Endothelial cell of hepatic sinusoid (primary cell): ENCODE measurements around the gene DDAH2.

Source experiments
- in situ Hi-C: cut with HindIII; loops from 2 replicates; pipeline ENCODE4 v1.10.0; 2017; ENCODE audit warnings: low sequenced_read_pairs

DDAH2 gene

GRCh38 chr6:31734247-31734820 is 5.2 kb upstream of the DDAH2 start:
- in situ Hi-C loops: loop anchor here (5.0 kb wide), 1 partner anchor 42 kb away; no protein-coding TSS in a partner anchor

- in situ Hi-C loops: loop anchor here (5.0 kb wide), 1 partner anchor 41 kb away; no protein-coding TSS in a partner anchor
Measured at GRCh38 chr6:31733734-31734133, 4.6 kb upstream of the DDAH2 start.

DNA sequence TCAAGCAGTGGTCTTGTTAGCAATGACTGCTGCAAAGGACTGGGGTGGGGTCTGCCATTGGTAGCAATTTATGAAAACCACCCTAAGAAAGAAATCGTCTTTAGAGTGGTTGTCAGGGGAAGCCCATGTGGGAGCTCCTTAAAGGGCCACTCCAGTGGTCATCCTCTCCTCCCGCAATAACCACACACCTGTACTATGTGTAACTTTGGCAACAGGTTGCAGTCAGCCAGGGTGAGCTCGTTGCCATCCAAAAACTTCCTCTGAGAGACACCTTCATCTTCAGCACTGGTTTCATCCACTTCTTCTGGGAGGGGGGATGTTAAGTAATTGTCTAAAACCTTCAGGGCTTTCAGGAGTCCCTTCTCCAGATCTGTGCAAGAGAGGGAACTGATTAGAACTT is 2.9 kb upstream of the DDAH2 start:
- in situ Hi-C loops: loop anchor here (5.0 kb wide), 1 partner anchor 40 kb away; no protein-coding TSS in a partner anchor

GRCh38 chr6:31730631-31731086 is 1.6 kb upstream of the DDAH2 start:
- in situ Hi-C loops: loop anchor here (5.0 kb wide), 1 partner anchor 38 kb away; no protein-coding TSS in a partner anchor

DNA sequence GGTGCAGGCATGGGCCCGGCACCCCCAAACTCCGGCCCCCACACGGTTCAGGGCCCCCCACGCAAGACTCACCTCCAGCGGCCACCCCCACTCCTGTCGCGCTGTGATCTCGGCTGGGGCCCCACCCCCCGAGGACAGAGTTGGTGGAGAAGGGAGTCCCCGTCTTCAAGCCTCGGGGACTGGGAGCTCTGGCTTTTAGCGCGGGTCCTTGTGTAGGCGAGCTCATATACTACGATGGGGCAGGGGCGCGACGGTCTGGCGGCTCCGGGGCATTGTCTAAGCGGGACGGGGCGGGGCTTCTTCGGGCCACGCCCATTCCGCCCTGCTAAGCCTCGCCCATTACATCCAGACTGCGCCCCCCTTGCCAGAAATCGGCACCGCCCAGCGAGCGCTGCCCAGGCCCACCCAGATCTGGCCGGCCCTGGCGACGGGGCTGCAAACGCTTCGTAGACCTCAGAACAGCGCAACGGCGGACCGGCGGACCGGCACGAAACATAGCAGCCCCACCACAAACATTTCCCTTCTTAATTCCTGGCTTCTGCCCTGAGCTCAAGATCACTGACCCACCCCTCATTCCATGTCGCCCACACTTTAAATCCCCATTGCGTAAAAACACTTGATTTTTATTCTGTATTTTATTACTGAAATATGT is 1.0 kb upstream of the DDAH2 start:
- in situ Hi-C loops: loop anchor here (5.0 kb wide), 1 partner anchor 38 kb away; no protein-coding TSS in a partner anchor

- in situ Hi-C loops: no loop called here
Measured at GRCh38 chr6:31729515-31729978, 448 bp upstream of the DDAH2 start.

DNA sequence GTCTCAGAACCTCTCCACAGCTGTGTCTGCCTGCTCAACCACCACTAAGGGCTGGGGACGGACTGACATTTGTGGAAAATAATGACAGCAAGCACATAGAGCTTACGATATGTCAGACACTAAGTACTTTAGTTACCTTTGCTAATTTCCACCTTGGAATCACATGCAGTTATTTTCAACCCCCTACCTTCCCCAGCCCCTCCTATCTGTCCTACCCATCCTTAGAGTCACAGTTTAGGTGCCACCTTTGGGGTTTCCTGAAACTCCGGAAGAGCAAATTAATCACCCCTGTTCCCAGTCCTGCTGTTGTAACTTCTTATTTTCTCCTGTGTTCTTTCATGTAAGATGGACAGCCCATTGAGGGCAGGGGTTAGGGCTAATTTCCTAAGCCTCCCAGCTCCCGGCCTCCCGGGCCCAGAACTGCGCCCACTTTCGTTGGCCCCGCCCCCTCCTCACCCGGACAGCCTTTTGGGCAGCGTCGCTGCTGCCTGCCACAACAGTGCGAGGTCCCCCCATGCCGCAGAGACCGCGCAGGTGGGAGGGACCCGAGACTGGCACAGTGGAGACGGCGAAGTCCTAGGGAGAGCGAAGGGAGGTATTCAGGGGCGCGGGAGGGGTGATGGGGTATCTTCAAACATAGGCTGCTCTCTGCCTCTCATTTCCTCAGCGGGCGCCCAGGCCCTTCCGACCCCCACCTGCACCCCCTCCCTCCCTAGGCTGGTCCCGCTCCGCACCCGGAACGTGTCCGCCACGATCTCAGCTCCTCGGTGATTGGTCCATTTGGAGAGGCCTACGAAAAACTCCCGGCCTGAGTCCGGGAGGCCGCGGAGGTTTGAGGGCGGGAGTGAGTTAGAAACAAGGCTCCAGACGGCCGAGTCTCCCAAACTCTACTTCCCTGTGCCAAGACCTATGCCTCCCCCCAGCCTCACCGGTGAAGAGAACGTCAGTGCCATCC is 1.1 kb downstream of the DDAH2 start:
- in situ Hi-C loops: no loop called here

GRCh38 chr6:31727034-31727716 is 1.9 kb downstream of the DDAH2 start:
- in situ Hi-C loops: no loop called here

DNA sequence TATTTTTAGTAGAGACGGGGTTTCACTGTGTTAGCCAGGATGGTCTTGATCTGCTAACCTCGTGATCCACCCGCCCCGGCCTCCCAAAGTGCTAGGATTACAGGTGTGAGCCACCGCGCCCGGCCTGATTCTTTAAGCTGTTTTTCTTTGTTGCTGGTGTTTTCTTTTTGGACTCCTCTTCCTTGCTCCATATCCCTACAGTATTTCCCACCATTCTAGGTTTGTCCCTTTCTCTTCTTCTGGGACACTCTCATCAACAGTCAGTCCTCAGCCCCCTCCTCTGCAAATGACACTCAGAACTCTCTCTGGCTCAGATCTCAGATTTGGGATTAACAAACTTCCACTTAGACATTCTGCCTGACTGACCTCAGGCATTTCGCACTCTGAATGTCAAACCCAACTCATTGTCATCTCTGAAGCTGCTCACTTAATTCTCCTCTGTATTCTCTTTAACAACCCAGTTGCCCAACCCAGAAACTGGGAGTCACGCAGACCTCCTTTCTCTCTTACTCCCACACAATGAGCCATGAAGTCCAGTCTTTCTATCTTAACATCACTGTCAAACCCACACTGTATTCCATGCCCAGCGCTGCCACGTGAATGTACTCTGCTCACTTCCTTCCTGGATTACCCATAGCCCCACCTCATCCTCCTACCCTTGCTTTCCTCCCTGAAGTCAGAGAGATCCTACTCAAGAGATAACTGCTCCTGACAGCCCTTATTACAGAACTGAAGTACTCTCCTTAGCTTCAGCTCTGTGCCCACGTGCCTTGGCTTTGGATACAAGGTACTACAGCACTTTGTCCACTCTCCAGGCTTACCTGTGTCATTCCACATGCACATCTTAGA is 3.4 kb downstream of the DDAH2 start:
- in situ Hi-C loops: no loop called here

- in situ Hi-C loops: no loop called here
Measured at GRCh38 chr6:31723980-31724691, 5.0 kb downstream of the DDAH2 start.

DNA sequence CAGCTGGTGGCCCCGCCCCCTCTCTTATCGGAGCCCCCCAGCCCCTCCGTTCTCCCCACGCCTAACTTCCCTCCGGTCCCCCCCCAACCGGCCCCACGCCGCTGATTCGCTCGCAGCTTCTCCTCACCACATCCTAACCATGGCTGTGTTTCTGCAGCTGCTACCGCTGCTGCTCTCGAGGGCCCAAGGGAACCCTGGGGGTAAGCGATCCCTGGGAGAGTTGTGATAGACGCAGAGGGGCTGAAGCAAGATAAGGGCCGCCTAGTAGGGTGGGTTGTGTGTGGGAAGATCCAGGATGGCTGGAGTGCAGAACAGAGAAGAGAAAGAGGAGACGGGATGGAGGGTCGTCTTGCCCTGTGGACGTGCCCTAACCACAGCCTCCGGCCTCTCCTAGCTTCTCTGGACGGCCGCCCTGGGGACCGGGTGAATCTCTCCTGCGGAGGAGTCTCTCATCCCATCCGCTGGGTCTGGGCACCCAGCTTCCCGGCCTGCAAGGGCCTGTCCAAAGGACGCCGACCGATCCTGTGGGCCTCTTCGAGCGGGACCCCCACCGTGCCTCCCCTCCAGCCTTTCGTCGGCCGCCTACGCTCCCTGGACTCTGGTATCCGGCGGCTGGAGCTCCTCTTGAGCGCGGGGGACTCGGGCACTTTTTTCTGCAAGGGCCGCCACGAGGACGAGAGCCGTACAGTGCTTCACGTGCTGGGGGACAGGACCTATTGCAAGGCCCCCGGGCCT is 5.7 kb downstream of the DDAH2 start, which contains the start of gene MPIG6B:
TSS of gene MPIG6B (plus strand) at position 129 of the 735 bp plus-strand sequence. CDS start at position 140, 11 bp downstream.
- in situ Hi-C loops: no loop called here

GRCh38 chr6:31722173-31722572 is 6.9 kb downstream of the DDAH2 start:
- in situ Hi-C loops: no loop called here

DNA sequence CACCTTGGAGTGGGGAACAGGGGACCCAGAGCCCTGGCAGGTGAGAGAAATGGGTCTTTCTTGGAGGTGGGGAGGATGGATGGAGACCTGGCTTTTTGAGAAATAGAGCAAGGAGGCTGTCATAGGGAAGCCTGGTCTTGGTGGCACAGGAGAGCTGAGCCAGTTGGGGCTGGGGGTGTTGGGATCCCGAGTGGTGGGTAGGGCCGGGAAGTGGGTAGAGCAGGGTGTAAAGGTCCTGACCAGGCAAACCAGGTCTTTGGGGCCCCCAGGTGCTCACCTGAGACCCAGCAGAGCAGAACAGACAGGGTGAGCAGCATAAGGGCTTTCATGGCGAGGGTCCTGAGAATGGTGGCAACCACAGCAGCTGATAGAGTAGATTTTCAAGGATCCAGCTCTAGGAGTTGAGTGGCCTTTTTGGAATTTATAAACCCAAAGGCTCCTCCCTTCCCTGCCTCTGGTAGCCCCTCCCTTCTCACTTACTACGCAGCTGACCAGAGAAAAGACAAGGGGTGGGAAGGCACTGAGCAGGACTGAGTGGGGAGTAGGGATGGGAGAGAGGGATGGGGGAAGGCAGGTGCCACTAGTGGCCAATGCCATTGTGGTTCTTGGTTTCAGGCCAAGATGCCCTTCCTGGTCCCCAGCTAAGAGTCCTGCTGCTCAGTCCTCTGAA is 7.6 kb downstream of the DDAH2 start, which contains the start of gene LY6G6C:
TSS of gene LY6G6C (minus strand) at position 396 of the 670 bp plus-strand sequence. CDS start at position 329, 67 bp downstream.
- in situ Hi-C loops: no loop called here

DNA sequence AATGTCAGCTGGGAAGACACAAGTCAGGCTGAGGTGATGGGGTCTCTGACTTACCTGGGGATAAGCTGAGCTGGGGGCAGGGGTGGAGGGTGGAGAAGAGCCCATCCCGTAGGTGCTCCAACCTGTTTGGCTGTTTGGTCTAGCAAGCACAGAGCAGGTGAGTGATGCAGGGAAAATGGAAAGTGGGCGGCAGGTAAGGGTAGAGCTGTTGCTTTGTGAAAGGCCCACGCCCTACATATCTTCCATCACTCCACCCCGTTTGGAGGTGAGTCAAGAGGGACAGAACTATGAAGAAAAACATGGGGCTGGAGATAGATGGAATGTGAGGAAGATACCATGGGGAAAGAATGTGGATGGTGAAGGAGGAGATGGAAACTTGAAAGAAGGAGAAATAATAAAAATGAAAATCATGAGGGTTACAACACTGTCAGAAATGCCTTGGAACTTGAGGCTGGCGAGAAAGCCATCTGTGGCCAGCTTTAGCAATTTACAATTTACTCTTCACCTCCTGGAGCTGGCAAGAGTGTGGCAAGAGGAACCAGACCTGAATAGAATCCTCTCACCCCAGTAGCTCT is 8.8 kb downstream of the DDAH2 start:
- in situ Hi-C loops: no loop called here

DNA sequence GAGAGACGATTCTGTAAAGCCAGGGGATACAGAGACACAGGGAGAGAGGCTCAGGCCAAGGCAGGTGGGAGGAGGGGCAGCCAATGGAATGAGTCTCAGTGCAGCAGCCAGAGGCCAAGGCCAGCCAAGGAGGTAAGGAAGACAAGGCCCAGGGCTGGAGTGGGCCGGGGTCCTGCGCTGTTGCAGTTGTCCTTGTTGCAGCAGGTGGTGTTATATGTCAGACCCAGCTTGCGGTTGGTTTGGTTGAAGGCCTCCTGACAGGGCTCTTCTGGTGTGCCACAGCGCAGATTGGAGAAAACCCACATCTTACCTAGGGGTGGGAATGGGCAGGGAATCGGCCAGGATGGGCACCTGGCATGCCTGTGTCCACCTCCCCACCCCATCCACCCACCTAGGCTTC is 10.1 kb downstream of the DDAH2 start:
- in situ Hi-C loops: no loop called here

GRCh38 chr6:31718265-31718664 is 10.8 kb downstream of the DDAH2 start:
- in situ Hi-C loops: no loop called here
